Retinal pigment epithelial cell (primary cell): ENCODE measurements around the gene C10orf105.

Source experiments
- DNase-seq: peaks from one replicate; pipeline ENCODE4 v3.0.0-alpha.2; 2010; ENCODE audit warnings: low read depth
- H3K4me3 ChIP-seq: 2 replicates; pipeline ENCODE4 v1.5.1; 2011; ENCODE audit warnings: mild to moderate bottlenecking, low read length, control low read depth, moderate library complexity
- TF ChIP-seq, protein P1 (sequence below): conservative IDR thresholded peaks from 2 replicates; pipeline ENCODE4 v1.5.1; 2011; ENCODE audit warnings: low read depth, low read length, control low read depth, inconsistent platforms

C10orf105 gene

GRCh38 chr10:71735709-71736569 is 16.4 kb upstream of the C10orf105 start:
- TF ChIP-seq, protein P1, sequence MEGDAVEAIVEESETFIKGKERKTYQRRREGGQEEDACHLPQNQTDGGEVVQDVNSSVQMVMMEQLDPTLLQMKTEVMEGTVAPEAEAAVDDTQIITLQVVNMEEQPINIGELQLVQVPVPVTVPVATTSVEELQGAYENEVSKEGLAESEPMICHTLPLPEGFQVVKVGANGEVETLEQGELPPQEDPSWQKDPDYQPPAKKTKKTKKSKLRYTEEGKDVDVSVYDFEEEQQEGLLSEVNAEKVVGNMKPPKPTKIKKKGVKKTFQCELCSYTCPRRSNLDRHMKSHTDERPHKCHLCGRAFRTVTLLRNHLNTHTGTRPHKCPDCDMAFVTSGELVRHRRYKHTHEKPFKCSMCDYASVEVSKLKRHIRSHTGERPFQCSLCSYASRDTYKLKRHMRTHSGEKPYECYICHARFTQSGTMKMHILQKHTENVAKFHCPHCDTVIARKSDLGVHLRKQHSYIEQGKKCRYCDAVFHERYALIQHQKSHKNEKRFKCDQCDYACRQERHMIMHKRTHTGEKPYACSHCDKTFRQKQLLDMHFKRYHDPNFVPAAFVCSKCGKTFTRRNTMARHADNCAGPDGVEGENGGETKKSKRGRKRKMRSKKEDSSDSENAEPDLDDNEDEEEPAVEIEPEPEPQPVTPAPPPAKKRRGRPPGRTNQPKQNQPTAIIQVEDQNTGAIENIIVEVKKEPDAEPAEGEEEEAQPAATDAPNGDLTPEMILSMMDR, result no peak
- DNase-seq, result no peak
- no peak overlapping the region for H3K4me3 ChIP-seq

DNA sequence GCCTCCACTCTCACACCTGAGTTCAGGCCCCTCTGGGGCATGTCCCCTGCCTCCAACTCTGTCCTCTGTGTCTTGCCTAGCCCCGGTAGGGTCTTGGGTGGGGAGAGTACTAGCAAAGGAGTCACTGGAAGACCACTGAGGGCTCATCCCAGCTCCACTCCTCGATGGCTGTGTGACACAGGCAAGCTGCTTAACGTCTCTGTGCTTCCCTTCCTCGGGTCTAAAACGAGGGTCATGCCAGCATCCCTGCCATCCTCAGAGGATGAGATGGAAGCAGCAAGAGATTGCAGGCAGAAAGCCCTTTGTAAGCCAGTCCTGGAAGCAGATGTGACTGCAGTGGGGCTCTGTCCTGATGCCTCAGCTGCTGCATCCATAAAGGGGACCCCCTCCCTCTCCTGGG is 15.2 kb upstream of the C10orf105 start:
- H3K4me3 ChIP-seq, result no peak overlapping the region
- DNase-seq, result no peak
- TF ChIP-seq, protein P1, result no peak

GRCh38 chr10:71731791-71732190 is 12.2 kb upstream of the C10orf105 start:
- no peak overlapping the region for H3K4me3 ChIP-seq
- DNase-seq, result no peak
- TF ChIP-seq, protein P1, result no peak

GRCh38 chr10:71729161-71729636 is 9.6 kb upstream of the C10orf105 start:
- DNase-seq, result no peak
- H3K4me3 ChIP-seq, result no peak overlapping the region
- TF ChIP-seq, protein P1, result no peak

DNA sequence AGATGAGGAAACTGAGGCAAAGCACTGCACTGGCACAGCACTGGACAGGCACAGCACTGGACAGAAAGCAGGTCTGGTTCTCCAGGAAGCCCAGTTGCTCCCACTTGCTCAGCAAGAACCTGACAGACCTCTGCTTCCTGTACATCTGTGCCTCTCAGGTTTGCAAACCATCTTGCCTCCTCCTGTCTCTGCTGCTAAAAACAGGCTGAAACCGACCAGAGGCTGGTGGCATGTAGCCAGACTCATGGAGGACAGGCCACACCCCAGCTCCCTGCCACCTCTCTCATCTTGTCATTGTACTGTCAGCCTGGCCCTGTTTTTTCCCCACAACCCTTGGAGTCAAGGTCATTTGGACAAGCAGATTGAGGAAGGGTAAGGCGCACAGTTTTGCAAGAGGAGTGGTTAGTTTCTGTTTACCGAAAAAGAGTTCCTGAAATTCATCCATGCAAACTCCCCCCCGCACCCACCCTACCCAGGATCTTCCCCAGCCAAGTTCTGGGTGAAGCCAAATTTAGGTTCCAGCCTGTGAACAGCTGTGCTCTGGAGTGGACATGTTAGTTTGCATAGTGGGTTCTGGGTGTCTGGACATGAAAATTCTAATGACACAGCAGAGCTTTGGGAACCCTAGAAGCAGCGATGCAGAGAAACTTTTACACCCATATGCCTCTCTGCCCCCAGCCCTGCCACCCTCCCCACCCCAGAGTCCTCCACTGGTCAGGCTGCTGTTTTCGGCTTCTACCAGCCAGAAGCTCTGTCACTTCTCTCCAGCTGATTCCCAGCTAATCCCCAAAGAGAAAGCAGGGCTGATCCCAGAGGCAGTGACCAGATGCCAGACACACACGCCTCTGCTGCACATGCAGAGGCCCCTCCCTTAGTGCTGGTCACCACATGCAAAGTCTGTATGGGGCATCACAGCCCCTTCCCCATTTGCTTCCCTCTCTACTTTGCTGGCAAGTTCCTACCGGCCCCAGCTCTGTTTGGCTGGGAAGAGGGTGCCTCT is 8.5 kb upstream of the C10orf105 start:
- H3K4me3 ChIP-seq, result no peak overlapping the region
- TF ChIP-seq, protein P1, result no peak
- DNase-seq, result no peak

GRCh38 chr10:71727105-71727737 is 7.6 kb upstream of the C10orf105 start:
- no peak for DNase-seq

More at GRCh38 chr10:71727105-71727737, 7.6 kb upstream of the C10orf105 start:
- H3K4me3 ChIP-seq, result no peak overlapping the region
- TF ChIP-seq, protein P1, result no peak
